GM19328 (cell line): ENCODE results near the gene TLR6.

Source experiments
- ATAC-seq: cut with Tn5 transposase; IDR thresholded peaks from one replicate; pipeline ENCODE4 v1.9.1; 2021; ENCODE audit warnings: mild to moderate bottlenecking, moderate library complexity; ENCODE audit not compliant: unreplicated experiment

TLR6 gene, protein sequence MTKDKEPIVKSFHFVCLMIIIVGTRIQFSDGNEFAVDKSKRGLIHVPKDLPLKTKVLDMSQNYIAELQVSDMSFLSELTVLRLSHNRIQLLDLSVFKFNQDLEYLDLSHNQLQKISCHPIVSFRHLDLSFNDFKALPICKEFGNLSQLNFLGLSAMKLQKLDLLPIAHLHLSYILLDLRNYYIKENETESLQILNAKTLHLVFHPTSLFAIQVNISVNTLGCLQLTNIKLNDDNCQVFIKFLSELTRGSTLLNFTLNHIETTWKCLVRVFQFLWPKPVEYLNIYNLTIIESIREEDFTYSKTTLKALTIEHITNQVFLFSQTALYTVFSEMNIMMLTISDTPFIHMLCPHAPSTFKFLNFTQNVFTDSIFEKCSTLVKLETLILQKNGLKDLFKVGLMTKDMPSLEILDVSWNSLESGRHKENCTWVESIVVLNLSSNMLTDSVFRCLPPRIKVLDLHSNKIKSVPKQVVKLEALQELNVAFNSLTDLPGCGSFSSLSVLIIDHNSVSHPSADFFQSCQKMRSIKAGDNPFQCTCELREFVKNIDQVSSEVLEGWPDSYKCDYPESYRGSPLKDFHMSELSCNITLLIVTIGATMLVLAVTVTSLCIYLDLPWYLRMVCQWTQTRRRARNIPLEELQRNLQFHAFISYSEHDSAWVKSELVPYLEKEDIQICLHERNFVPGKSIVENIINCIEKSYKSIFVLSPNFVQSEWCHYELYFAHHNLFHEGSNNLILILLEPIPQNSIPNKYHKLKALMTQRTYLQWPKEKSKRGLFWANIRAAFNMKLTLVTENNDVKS

DNA sequence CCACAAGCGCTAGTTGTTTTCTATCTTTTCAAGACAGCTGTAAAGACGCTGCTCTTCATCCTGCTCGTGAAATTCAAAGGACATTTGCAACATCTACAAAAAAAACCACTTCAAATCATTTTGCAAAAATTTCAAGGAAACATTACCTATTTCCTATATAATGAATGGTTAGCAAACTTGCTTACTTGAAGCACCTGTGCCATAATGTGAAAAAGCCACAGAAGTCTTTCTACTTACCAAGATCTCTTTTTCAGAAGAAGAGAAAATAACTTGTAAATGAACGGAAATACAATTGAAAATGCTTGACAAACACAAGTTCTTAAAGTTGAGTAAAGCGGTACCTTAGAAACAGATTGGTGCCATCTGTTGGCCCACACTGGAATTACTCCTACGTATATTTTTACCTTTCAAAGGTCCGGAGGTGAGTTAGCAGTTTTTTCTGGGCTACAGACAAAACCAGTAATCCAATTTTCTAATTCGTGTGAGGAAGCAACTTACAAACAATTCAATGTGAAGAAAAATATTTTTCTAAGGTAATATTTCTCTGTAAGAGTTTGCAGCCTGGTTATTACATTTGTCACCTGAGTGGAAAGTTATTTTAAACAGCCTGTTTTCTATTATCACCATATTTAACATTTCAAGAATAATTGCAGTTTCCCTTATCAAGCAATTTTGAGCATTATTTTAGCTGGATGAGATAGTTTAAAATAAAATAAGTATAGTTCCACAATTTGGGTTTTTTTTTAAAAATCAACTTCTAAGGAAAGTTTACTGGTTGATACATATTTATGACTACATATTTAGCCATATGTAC, at the start of gene TLR6:
TSS of gene TLR6 (minus strand) at position 294 of the 814 bp plus-strand sequence. CDS start 27,344 bp downstream, outside the sequence.
- no peak for ATAC-seq

- no peak for ATAC-seq
Measured at GRCh38 chr4:38905652-38906385, 49.2 kb upstream of the TLR6 start.

GRCh38 chr4:38904682-38905081, 48.1 kb upstream of the TLR6 start:
- no peak for ATAC-seq

DNA sequence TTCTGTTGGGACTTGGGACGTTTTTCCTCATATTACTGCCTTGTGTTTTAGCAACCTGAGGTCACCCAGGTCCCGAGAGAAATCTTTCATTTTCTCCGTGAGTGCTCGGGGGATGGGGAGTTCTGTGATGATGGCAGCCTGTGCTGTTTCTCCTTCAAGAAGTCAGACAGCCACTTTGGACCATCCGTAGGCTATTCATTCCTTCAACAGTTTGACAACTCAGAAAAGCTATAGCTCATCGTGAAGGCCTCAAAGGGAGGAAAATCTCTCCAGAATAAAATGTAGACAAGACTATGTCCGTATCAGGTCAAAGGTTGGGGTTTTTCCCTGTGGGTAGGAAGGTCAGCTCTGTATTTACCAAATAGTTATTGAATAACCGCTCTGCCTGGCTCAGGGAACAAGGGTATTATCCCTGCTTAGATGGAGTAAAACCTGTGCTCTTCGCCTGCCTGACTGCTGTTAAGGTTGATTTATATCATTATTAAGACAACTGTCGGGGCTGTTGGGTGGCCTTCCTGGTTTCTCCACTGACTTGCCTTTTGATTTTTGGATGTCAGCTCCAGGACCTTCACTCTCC, 47.6 kb upstream of the TLR6 start:
- no peak for ATAC-seq

- ATAC-seq = no peak
Measured at GRCh38 chr4:38902695-38903094, 46.1 kb upstream of the TLR6 start.

GRCh38 chr4:38902221-38902620, 45.6 kb upstream of the TLR6 start:
- ATAC-seq = no peak

GRCh38 chr4:38898245-38898644, 41.6 kb upstream of the TLR6 start:
- no peak for ATAC-seq

GRCh38 chr4:38896940-38897339, 40.3 kb upstream of the TLR6 start:
- no peak for ATAC-seq

DNA sequence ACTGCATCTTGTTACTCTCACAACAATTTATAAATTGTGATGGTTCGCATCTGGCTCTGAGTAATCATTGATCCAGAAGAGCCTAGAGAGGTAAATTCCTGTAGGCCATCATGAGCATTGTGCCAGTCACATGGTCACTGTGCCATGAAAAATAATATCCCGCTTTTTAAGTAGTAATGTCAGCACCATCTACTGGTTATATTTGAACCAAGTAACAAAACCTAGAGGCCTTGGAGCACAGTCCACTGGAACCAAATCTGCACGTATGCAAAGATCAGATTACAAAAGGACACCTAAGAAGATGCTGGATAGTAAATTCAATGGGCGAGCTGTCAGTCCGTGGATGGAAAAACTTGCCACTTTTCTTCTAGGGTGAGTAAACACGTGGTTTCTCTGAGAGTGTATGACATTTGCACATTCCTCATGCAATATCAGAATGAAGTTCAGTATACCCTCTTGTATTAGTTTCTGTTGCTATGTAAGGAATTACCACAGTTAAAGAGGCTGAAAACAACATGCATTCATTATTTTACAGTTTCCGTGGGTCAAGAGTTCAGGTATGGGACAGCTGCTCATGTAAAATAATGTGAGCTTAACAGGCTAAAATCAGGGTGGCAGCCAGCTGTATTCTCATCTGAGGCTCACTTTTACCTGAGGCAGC, 37.8 kb upstream of the TLR6 start:
- ATAC-seq = no peak

DNA sequence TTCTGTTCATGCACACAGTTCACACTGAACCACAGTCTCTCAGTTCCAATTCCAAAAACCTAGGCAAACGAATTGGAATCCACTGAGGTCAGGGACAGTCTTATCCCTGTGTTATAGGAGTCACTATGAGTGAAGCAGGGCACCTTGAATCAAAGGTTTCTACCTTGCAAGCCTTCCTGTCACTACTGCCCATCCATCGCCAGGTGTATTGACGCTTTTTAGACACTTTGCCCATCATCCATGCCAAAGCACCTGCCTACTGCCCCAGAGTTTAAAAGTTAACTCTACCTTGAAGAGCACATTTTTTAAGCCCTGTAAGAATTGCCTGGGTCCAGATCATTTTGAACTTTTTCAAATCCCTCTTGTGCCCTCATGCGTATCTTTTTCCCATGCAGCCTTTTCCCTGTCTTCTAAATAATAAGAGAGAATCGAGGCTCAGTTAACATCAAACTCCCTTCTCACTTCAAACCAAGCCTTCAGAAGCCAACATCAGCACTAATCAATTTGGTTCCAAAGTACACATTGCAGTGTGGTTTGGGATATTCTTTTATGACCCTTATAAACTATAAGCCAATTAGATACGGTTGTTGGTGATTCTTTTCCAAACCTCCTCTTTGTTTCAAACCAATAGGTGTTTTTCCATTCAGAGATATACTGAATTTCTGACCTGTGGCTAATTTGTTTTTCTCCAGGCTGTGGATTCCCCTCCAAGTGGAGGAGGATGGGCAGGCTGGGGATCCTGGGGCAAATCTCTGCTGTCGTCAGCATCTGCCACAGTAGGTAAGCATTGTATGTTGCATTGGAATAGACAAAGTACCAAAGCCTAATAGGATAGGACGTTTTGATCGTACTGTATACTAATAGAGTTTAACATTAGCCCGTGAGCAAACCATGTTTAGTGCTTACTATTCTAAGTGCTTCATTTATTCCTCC, 34.7 kb upstream of the TLR6 start:
- ATAC-seq = no peak

- no peak for ATAC-seq
Measured at GRCh38 chr4:38889143-38889542, 32.5 kb upstream of the TLR6 start.

GRCh38 chr4:38884254-38884653, 27.6 kb upstream of the TLR6 start:
- no peak for ATAC-seq

- no peak for ATAC-seq
Measured at GRCh38 chr4:38876636-38877035, 20.0 kb upstream of the TLR6 start.

DNA sequence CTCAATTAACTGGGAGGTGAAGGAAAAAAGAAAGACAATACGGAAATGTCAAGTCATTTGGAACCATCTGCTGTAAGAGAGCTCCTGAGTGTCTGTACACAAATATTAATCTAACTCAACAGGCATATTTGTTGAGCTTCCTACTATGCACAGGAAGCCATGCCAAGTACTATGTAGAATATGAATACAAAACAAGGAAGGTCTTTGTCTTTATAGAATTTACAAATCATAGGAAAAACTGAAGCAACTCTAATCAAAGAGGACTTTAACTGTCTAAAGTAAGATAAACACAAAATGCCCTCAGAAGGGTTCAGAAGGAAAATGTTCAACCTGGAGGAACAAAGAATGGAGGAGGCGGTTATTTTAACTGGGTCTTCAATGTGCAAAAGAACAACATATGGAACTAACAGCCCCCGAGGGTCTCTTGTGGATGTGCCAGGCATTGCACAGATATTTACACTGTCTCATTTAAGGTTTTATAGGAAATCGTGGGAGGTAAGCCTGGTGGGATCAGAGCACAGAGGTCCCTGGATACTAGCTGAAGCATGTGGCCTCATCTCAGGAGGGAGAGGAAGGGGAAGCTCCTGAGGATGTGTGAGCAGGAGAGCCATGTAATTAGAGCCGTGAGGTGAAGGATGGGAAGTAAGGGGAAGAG, 16.8 kb upstream of the TLR6 start:
- no peak for ATAC-seq

DNA sequence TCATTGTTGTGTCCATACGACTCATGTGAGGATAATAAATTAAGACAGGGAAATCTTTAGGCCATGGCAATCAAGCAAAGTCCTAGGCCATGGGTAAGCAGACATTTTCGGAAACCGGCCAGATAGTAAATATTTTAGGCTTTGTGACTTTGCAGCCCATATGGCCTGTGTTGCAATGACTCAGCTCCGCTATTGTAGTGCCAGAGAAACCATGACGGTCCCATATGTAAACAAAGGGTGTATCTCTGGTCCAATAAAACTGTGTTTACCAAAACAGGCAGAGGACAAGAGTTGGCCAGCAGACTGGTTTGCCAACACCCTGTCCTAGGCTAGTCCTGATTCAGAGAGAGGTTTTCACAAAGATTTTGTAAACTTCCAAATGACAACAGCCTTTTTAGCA, 16.0 kb upstream of the TLR6 start:
- no peak for ATAC-seq

DNA sequence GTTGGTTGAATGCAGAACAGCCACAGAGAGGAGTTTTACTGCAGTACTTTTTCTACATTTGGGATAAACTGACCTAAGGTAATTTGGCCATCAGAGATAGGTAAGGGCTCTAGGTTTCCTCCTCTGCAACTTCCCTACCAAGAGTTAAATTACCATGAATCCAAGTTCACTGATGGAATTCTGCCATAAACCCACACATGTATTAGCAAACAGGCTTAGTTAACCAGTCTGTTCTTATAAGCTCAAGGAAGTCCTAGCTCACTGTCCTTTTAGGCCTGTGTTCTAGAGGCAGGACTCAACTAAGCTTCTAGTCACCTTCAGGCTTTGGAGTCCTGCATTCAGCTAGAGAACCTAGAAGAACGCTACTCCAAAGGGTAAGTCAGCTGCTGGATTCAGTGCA, 15.0 kb upstream of the TLR6 start:
- no peak for ATAC-seq

DNA sequence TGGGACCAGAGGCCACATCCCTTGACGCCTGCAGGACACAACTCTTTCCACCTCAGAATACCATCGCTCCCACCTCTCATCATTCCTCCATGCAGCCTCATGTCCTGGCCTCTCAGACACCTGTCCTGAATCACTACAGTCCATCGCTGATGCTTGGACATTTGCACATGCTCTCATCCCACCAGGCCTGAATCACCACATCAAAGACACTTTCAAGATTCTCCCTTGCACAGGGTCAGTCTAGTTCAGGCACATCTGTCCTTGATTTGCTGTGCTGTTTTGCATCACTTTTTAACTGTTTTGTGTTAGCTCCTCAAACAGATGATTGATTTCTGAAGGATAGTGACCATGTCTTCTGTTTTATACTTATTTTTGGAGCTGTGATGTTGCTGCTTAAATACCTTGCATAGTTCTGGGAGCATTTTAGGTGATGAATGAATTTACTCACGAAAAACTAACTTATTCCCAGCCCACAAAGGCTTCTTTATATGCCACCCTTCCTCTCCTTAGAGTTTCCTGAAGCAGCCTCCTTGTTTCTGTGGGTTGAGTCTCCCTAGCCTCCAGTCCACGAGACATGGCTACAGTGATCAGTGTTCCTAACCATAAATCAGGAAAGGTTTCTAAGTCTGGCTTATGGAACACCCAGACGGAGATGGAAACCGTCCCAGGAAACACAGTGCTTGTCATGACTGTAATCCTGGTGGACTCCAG, 13.6 kb upstream of the TLR6 start:
- ATAC-seq = no peak

DNA sequence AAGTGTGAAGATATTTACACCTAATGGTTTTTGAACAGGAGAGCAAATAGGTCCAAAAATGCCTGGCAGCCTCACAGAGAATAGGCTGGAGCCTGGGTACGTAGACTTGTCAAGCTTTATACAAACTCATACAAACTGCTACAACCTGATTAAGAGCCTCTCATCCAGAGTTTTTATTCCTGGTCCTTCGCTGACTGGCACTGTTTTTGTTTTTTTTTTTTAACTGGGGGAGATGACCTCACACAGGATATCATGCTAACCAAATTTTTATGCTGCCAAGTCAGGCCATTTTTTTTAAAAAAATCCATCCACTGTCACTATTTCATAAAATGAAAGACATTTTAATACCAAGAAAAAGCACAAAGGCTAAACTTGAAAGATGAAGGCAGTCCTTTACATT, 12.9 kb upstream of the TLR6 start:
- ATAC-seq = no peak
